ENCODE measurements around the gene OSER1.

GRCh38 chr20:44157061-44157460 is 53.5 kb downstream of the OSER1 start:
- TF ChIP-seq ZEB2 (IDR thresholded peaks at IDR 0.05) (no peak), ZHX1 (conservative IDR thresholded peaks at IDR 0.05; ENCODE audit: low read length) (no peak), CTCF (IDR thresholded peaks at IDR 0.05 in 2 of 3, conservative IDR thresholded peaks at IDR 0.05 in 1 of 3; ENCODE audit: insufficient read depth in 2 of 3, low read depth in 1 of 3, low read length in 3 of 3) (no peak)
